SU-DHL-6 (cell line): Measurements from ENCODE around the gene LAMC3.

Experiments
- H2AFZ ChIP-seq: fragments of 200-600 bp; sonication (generic); 2 replicates; pipeline ENCODE4 v1.6.1; 2014; ENCODE audit warnings: low read depth, mild to moderate bottlenecking, moderate library complexity, mixed read lengths, antibody characterized with exemption, low read length; ENCODE audit not compliant: severe bottlenecking
- H3F3A ChIP-seq: fragments of 200-600 bp; shearing (Covaris generic); 2 replicates; pipeline ENCODE4 v1.6.0; 2016; ENCODE audit warnings: antibody characterized with exemption, mild to moderate bottlenecking; ENCODE audit not compliant: insufficient read depth
- H3K27ac ChIP-seq: fragments of 200-600 bp; sonication (generic); 2 replicates; pipeline ENCODE4 v1.5.1; 2016; ENCODE audit warnings: low read depth, mild to moderate bottlenecking, low read length, moderate library complexity, mixed read lengths
- H3K27me3 ChIP-seq: fragments of 200-600 bp; sonication (generic), shearing (Covaris generic); 2 replicates; pipeline ENCODE4 v1.6.0; 2014; ENCODE audit warnings: mild to moderate bottlenecking, low read length
- H3K36me3 ChIP-seq: fragments of 200-600 bp; sonication (generic); 2 replicates; pipeline ENCODE4 v1.6.1; 2014; ENCODE audit warnings: mild to moderate bottlenecking, low read length, mixed read lengths
- H3K4me2 ChIP-seq: fragments of 300-600, 200-600 bp; shearing (Covaris generic), sonication (generic); 2 replicates; pipeline ENCODE4 v1.6.0; 2014; ENCODE audit warnings: low read length, low read depth, mild to moderate bottlenecking; ENCODE audit not compliant: poor library complexity, severe bottlenecking
- H3K4me3 ChIP-seq: fragments of 200-600 bp; sonication (generic); 2 replicates; pipeline ENCODE4 v1.5.1; 2014; ENCODE audit warnings: antibody characterized with exemption, low read length, mild to moderate bottlenecking, mixed read lengths; ENCODE audit not compliant: insufficient read depth, poor library complexity, severe bottlenecking
- H3K79me2 ChIP-seq: fragments of 200-600 bp; sonication (generic); 2 replicates; pipeline ENCODE4 v1.6.1; 2014; ENCODE audit warnings: mild to moderate bottlenecking, low read length, moderate library complexity; ENCODE audit not compliant: insufficient read depth
- H3K9ac ChIP-seq: fragments of 200-600 bp; sonication (generic); 2 replicates; pipeline ENCODE4 v1.7.0; 2014; ENCODE audit warnings: mild to moderate bottlenecking, low read length
- H3K9me2 ChIP-seq: fragments of 200-600 bp; sonication (generic); replicated peaks from 2 replicates; pipeline ENCODE4 v1.6.1; 2014; ENCODE audit warnings: low read length; ENCODE audit not compliant: insufficient read depth
- H3K9me3 ChIP-seq: fragments of 200-600 bp; sonication (generic); 2 replicates; pipeline ENCODE4 v1.6.1; 2014; ENCODE audit warnings: low read length, mixed read lengths; ENCODE audit not compliant: insufficient read depth
- H4K20me1 ChIP-seq: fragments of 200-600 bp; sonication (generic); 2 replicates; pipeline ENCODE4 v1.6.1; 2014; ENCODE audit warnings: low read depth, mild to moderate bottlenecking, antibody characterized with exemption, low read length, moderate library complexity, mixed read lengths
- CTCF ChIP-seq: fragments of 200-600 bp; sonication (generic); IDR thresholded peaks from one replicate; pipeline ENCODE4 v1.5.1; 2017; ENCODE audit warnings: antibody characterized with exemption, mild to moderate bottlenecking, low read length, moderate library complexity; ENCODE audit not compliant: insufficient read depth, poor library complexity, severe bottlenecking
- EZH2phosphoT487 ChIP-seq: fragments of 200-600 bp; sonication (generic), shearing (Covaris generic); conservative IDR thresholded peaks from 2 replicates; pipeline ENCODE4 v1.6.1; 2018; ENCODE audit warnings: mild to moderate bottlenecking, antibody characterized with exemption, low read length, moderate library complexity, mixed read lengths

The LAMC3 gene

DNA sequence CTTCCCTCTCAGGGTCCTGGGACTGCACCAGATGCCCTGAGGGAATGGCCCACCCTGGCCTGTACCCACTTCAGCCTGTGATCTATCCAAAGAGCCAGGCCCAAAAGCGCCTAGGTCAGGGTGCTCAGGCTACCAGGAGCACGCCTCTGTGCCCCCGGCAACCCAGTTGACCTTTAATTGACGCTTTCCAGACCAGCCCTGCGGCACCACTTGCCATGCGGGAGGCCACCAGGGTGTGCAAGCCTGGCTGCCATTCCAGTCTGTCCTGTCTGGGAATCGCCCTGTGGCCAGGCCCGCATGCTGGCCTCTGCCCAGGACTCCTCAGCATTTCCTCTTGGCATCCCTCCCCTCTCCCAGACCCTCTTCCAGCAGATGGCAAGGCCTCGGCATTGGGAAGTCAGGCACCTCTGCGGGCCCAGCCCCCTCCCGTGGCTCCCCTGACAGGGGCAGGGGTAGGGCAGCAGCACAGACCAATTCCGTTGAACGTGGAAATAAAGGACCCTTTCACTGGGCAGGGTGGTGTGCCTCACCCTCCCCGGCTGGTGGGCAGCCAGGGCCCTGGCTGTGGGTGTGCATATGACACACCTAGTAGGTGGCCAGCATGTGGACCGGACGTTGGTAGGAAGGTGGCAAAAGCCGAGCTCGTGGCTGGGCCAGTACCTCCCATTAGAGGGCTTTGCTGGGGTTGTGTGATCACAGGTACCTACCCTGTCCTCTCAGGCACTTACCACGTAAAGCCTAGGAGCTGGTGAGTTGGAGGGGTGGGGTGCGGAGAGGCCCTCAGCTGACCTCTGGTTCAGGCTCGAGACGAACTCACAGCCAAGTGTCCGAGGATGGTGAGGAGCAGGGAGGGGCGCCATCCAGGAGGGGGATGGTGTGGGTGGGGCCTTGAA is 83.8 kb downstream of the LAMC3 start:
- H3F3A ChIP-seq, result no peaks in the 10 kb centered on the region
- no peak overlapping the region for H3K4me2 ChIP-seq
- no peaks in the 10 kb centered on the region for H3K79me2 ChIP-seq
- H3K36me3 ChIP-seq, result no peaks in the 10 kb centered on the region
- H2AFZ ChIP-seq, result no peak overlapping the region
- no peaks in the 10 kb centered on the region for H4K20me1 ChIP-seq
- no peak overlapping the region for H3K27ac ChIP-seq
- no peaks in the 10 kb centered on the region for H3K9me2 ChIP-seq
- H3K9ac ChIP-seq, result no peak overlapping the region
- no peak overlapping the region for H3K4me3 ChIP-seq
- TF ChIP-seq CTCF, result no peak
- no peak for TF ChIP-seq EZH2phosphoT487
- H3K9me3 ChIP-seq, result no peaks in the 10 kb centered on the region
- no peaks in the 10 kb centered on the region for H3K27me3 ChIP-seq

GRCh38 chr9:131094015-131094414 is 85.0 kb downstream of the LAMC3 start:
- Histone ChIP-seq H3K27me3 (no peaks in the 10 kb centered on the region), H3K9me2 (no peaks in the 10 kb centered on the region), H3K4me2 (no peak overlapping the region)

DNA sequence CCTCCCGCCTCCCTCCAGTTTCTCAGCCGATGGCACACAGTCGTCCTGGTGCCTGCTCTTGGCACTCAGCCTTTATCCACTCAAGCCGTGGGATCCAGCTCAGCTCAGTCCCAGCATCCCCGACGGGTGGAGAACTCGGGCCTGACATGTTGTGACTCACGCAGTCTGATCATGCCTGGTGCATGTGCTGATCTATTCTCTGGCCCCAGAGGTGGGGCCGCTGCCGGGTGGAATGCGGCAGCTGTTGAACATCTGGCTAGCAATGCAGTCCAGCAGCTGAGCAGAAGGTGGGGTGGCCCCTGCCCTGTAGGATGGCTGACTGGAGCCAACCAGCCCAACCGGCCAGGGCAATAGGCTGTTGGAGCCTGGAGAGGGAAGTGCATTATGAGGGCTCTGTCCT is 85.6 kb downstream of the LAMC3 start:
- H4K20me1 ChIP-seq, result no peaks in the 10 kb centered on the region
- no peaks in the 10 kb centered on the region for H3K9me2 ChIP-seq
- H3K36me3 ChIP-seq, result no peaks in the 10 kb centered on the region
- H3K4me2 ChIP-seq, result no peak overlapping the region
- no peaks in the 10 kb centered on the region for H3F3A ChIP-seq
- no peaks in the 10 kb centered on the region for H3K79me2 ChIP-seq
- no peak overlapping the region for H3K4me3 ChIP-seq
- TF ChIP-seq CTCF, result no peak
- no peak for TF ChIP-seq EZH2phosphoT487
- H3K9me3 ChIP-seq, result no peaks in the 10 kb centered on the region
- no peak overlapping the region for H3K27ac ChIP-seq
- no peak overlapping the region for H3K9ac ChIP-seq
- H2AFZ ChIP-seq, result no peak overlapping the region
- no peaks in the 10 kb centered on the region for H3K27me3 ChIP-seq

More at GRCh38 chr9:131094015-131094414, 85.0 kb downstream of the LAMC3 start:
- Histone ChIP-seq H2AFZ (no peak overlapping the region), H3K27ac (no peak overlapping the region), H3K79me2 (no peaks in the 10 kb centered on the region), H3K36me3 (no peaks in the 10 kb centered on the region), H3F3A (no peaks in the 10 kb centered on the region), H3K9ac (no peak overlapping the region), H3K9me3 (no peaks in the 10 kb centered on the region), H4K20me1 (no peaks in the 10 kb centered on the region), H3K4me3 (no peak overlapping the region)
- no peak for TF ChIP-seq CTCF
- no peak for TF ChIP-seq EZH2phosphoT487
